H4 (cell line): ENCODE results near the gene GADD45A. TPM values are rescaled to one million over a fixed set of nuclear protein-coding genes. Genes with fewer than 3 reads are reported as not detected.

Experiments
- DNase-seq: peaks from one replicate; pipeline ENCODE4 v3.0.0-alpha.2; 2015; ENCODE audit warnings: low spot score
- total RNA-seq: library from RNA; depleted of rRNA; stranded (reverse); fragments of >200 nt; shearing (Covaris generic); gene quantifications from 2 replicates; pipeline ENCODE4 v1.2.3, GENCODE V29; 2014

GADD45A gene
- total RNA-seq, 1 experiment from 2014 or later, result 44.6 TPM

GRCh38 chr1:67668660-67669059, 16.3 kb upstream of the GADD45A start:
- DNase-seq, result no peak

DNA sequence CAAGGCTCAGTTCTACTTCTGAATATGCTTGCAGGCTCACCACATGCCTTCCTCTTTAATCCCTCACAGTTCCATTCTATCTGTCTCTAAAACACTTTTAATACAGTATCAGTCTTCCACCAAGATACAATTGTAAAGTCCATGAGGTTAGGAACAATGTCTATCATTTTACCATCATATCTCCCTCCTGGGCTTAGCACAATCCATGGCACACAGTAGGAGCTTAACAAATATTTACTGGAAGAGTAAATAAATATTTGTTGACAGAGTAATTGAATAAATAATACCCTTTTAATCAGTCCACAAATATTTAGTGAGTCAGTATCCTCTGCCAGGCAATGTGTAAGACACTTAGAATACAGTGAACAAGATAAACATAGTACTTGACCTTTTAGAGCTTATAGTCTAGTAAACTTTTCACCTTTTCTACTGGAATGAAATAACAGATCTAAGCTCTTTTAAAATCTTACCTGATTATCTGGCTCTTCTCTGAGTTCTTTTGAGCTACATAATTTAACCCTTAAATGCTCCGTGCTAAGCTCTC, 12.7 kb upstream of the GADD45A start:
- no peak for DNase-seq

GRCh38 chr1:67673468-67674201, 11.4 kb upstream of the GADD45A start:
- DNase-seq, result no peak

- peak; percentile 73 for DNase-seq
Measured at GRCh38 chr1:67674260-67675011, 10.6 kb upstream of the GADD45A start.

DNA sequence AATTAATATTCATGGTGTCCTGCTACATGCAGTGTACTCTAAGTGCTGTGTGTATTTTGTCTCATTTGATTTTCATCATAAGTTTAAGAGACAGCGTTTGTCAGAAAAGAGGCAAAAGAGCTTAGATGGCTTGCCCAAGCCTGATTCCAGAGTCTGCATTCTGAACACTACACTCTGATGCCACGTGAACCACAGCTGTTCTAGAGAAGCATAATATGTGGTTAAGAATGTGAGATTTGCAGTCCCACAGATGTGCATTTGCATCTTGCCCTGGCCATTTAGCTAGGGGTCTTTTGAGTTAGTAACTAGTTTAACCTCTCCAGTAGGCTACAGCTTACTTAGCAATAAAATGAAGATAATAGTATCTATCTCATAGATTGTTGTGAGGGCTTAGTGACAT, 9.2 kb upstream of the GADD45A start:
- DNase-seq, result no peak

DNA sequence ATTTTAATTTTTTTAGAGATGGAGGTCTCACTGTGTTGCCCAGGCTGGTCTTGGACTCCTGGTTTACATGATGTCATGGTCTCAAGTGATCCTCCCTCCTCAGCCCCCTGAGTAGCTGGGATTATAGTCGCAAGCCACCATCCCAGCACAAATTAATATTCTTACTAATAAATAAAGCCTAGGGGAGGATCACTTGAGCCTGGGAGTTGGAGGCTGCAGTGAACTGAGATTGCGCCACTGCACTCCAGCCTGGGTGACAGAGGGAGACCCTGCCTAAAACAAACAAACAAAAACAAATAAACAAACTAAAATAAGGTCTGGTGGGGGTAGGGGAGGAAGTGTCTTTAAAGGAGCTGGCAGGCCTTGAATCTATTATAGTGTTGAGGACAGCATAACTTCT, 8.7 kb upstream of the GADD45A start:
- DNase-seq, result no peak

DNA sequence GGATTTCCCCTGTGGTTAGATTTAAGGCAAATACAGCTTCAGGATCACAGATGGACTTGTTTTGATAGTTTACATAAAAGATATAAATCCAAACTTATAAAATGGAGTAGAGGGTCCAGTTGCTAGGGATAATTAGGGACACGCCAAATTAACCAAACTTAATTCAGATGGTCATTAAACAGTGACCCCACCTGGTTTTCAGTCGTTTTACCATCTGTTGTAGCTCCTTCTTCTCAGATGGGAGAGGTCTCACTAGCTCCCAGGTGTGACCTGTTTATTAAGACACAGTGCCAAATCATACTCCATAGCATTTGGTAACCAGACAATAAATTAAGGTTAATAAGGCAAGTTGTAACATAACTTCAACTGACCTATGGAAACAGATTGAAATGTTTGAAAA, 8.1 kb upstream of the GADD45A start:
- DNase-seq, result no peak

DNA sequence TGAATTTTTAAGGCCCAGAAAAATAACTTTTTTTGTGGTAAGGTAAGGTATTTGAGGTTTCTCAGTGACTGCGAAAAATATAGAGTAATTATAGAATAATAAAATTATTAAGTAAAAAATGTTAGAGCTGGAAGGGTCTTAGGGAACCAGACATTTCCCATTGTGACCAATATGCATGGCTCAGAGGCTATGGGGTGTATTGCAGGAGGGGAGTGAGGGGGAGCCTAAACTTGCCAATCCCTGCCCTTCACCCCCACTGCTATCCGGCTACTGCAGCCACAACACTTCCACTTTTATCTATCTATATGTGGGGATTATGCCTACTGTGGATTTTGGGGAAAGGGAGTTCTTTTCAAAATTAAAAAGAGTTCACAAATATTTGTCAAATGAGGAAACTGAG, 7.6 kb upstream of the GADD45A start:
- no peak for DNase-seq

DNA sequence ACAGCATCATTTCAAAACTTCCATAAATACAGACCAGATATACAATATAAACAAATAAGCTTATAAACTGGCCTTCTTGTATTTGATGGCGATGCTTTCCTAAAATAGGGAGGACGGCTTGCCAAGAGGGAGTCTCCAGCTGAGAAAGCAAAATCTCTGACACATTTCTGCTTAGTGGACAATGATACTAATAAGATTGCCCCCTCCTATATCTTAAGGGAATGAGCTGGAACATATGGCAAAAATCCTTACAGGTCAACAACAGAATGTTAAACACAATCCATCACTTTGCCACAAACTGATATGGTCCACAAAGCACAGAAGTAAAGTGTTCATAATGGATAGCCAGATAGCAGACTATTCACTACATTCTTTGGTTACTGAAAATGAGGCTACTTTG, 7.1 kb upstream of the GADD45A start:
- no peak for DNase-seq

- DNase-seq, result no peak
Measured at GRCh38 chr1:67679691-67680090, 5.3 kb upstream of the GADD45A start.

GRCh38 chr1:67680486-67680885, 4.5 kb upstream of the GADD45A start:
- no peak for DNase-seq

- DNase-seq, result peak; percentile 78
Measured at GRCh38 chr1:67682659-67683197, 2.3 kb upstream of the GADD45A start.

- peak; percentile 52 for DNase-seq
Measured at GRCh38 chr1:67683316-67683715, 1.7 kb upstream of the GADD45A start.

- peak; percentile 43 for DNase-seq
Measured at GRCh38 chr1:67683766-67684525, 1.1 kb upstream of the GADD45A start.

DNA sequence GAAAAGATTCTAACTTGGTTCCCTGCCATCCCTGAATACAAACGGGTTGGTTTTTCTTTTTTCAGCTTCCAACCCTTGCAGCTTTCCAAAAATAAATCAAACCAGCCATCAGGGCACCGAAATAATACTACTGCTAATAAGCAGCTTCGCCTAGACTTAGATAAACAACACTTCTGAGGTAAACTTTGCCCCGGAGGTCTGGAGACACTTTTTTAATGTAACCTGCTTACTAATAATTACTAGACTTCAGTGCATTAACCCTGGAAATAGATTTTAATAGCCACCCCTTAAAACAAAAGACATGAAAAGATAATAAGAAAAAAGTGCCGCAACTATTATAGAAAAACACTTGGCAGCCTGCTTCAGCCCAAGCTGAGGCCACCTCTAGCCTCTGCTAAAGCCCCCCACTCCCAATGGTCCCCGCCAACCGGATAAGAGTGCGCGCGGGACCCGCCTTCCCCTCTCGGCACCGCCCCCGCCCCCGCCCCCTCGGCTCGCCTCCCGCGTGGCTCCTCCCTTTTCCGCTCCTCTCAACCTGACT, 405 bp upstream of the GADD45A start:
- no peak for DNase-seq

- DNase-seq, result peak; percentile 58
Measured at GRCh38 chr1:67685558-67686266, 711 bp downstream of the GADD45A start.

GRCh38 chr1:67686267-67687197, 1.5 kb downstream of the GADD45A start:
- peak; percentile 98 for DNase-seq

DNA sequence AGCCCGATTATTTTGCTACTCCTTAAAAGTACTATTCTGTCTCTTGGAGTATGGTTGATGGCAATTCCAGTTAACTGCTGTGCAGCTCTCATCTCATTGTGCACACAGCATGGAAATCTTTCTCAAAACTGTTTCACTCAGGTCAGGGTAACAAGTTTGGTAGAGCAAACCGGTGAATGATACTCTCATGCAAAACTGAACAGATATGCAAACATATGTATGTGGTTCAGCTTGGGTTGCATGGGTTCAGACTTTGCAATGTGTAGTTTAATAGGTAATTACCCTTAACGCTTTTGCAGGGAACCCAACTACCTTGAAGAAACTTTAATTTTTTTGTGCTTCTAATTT, 2.2 kb downstream of the GADD45A start:
- no peak for DNase-seq

DNA sequence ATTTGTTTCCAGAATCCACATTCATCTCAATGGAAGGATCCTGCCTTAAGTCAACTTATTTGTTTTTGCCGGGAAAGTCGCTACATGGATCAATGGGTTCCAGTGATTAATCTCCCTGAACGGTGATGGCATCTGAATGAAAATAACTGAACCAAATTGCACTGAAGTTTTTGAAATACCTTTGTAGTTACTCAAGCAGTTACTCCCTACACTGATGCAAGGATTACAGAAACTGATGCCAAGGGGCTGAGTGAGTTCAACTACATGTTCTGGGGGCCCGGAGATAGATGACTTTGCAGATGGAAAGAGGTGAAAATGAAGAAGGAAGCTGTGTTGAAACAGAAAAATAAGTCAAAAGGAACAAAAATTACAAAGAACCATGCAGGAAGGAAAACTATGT, 2.6 kb downstream of the GADD45A start:
- no peak for DNase-seq
